Activated T-cell treated with anti-CD3 and anti-CD28 coated beads, Interleukin-2, amount 50 U/mL, for 72 hours (primary cell): ENCODE data around the gene F12. TPM values are rescaled to one million over a fixed set of nuclear protein-coding genes. Genes with fewer than 3 reads are reported as not detected.

ENCODE experiments used
- ATAC-seq, 2 donors: fragments of 150-1000 bp; cut with Tn5 transposase; replicated peaks in 1 of 2; 2 replicates each; pipeline ENCODE4 v1.10.0; 2021; ENCODE audit warnings: moderate library complexity in 2 of 2, mild to moderate bottlenecking in 1 of 2
- DNase-seq, 2 donors: peaks; one replicate each; pipeline ENCODE4 v3.0.0; 2021 to 2022; ENCODE audit warnings: mixed read lengths in 1 of 2
- H3K27ac Mint-ChIP-seq: one replicate; pipeline ENCODE4 v1.8.0; 2022; ENCODE audit warnings: mild to moderate bottlenecking, moderate library complexity, mixed read lengths
- H3K27me3 Mint-ChIP-seq: one replicate; pipeline ENCODE4 v1.8.0; 2022; ENCODE audit warnings: low read depth, mixed read lengths
- H3K36me3 Mint-ChIP-seq, 2 donors: one replicate each; pipeline ENCODE4 v1.8.0; 2022; ENCODE audit warnings: mixed read lengths in 2 of 2, mild to moderate bottlenecking in 1 of 2; ENCODE audit not compliant: insufficient read depth in 2 of 2
- H3K4me1 Mint-ChIP-seq: one replicate; pipeline ENCODE4 v1.8.0; 2022; ENCODE audit warnings: low read depth, mixed read lengths
- H3K4me3 Mint-ChIP-seq, 2 donors: one replicate each; pipeline ENCODE4 v1.8.0; 2022; ENCODE audit warnings: mild to moderate bottlenecking in 2 of 2, mixed read lengths in 2 of 2, moderate library complexity in 2 of 2
- H3K9me3 Mint-ChIP-seq, 2 donors: one replicate each; pipeline ENCODE4 v1.8.0; 2022; ENCODE audit warnings: mixed read lengths in 2 of 2
- total RNA-seq, 2 donors: library from RNA; stranded (reverse); gene quantifications; one replicate each; pipeline ENCODE4 v1.2.3, GENCODE V29; 2022

The F12 gene
- 1 to 10 TPM; 6.5 to 6.7 TPM for total RNA-seq

GRCh38 chr5:177409043-177409801 lies at the start of gene F12:
F12 (minus strand) TSS chr5:177409564; CDS start chr5:177409527, 37 bp downstream.
- Mint-ChIP-seq H3K9me3 (no peaks in the 10 kb centered on the region), H3K36me3 (no peaks in the 10 kb centered on the region), H3K27ac (no peak within 1 kb of the TSS), H3K4me1 (peaks cover 40% of the 10 kb centered on the region), H3K27me3 (no peaks in the 10 kb centered on the region), H3K4me3 (no peak within 1 kb of the TSS)
- DNase-seq, result no peak
- no peak for ATAC-seq

GRCh38 chr5:177458912-177459350 lies 49.6 kb upstream of the F12 start:
- DNase-seq (no peak), ATAC-seq (no peak)
- Mint-ChIP-seq H3K9me3 (no peaks in the 10 kb centered on the region), H3K27ac (no peak overlapping the region), H3K4me3 (no peak overlapping the region), H3K4me1 (peaks cover 35% of the 10 kb centered on the region), H3K36me3 (peaks cover 0 to 6% of the 10 kb centered on the region in 2 donors), H3K27me3 (no peaks in the 10 kb centered on the region)

GRCh38 chr5:177457852-177458681 lies 48.7 kb upstream of the F12 start:
- Mint-ChIP-seq H3K4me1 (peaks cover 42% of the 10 kb centered on the region), H3K27me3 (no peaks in the 10 kb centered on the region), H3K36me3 (peaks cover 0 to 6% of the 10 kb centered on the region in 2 donors), H3K9me3 (no peaks in the 10 kb centered on the region), H3K27ac (no peak overlapping the region), H3K4me3 (no peak overlapping the region)
- DNase-seq, result no peak
- no peak for ATAC-seq

GRCh38 chr5:177456976-177457851 lies 47.9 kb upstream of the F12 start:
- peak; percentile 74 to 79 for DNase-seq
- ATAC-seq, result peak; percentile 24 to 34
- peak overlapping the region; percentile 42 for H3K27ac Mint-ChIP-seq
- no peaks in the 10 kb centered on the region for H3K9me3 Mint-ChIP-seq
- H3K27me3 Mint-ChIP-seq, result no peaks in the 10 kb centered on the region
- H3K4me3 Mint-ChIP-seq, result peak overlapping the region; percentile 27 to 32
- peaks cover 0 to 6% of the 10 kb centered on the region in 2 donors for H3K36me3 Mint-ChIP-seq
- peaks cover 39% of the 10 kb centered on the region for H3K4me1 Mint-ChIP-seq

GRCh38 chr5:177456591-177456964 lies 47.2 kb upstream of the F12 start:
- peak overlapping the region; percentile 80 to 86 for H3K4me3 Mint-ChIP-seq

GRCh38 chr5:177455661-177456590 lies 46.6 kb upstream of the F12 start:
- Mint-ChIP-seq H3K4me3 (peak overlapping the region; percentile 80 to 86), H3K27me3 (no peaks in the 10 kb centered on the region), H3K9me3 (no peaks in the 10 kb centered on the region), H3K4me1 (peaks cover 34% of the 10 kb centered on the region), H3K36me3 (peaks cover 0 to 3% of the 10 kb centered on the region in 2 donors), H3K27ac (peak overlapping the region; percentile 83)
- peak; percentile 34 to 38 for ATAC-seq
- peak; percentile 90 to 93 for DNase-seq

More at GRCh38 chr5:177456591-177456964, 47.2 kb upstream of the F12 start:
- H3K27me3 Mint-ChIP-seq, result no peaks in the 10 kb centered on the region
- ATAC-seq (no peak), DNase-seq (no peak)
- peaks cover 36% of the 10 kb centered on the region for H3K4me1 Mint-ChIP-seq
- peaks cover 0 to 5% of the 10 kb centered on the region in 2 donors for H3K36me3 Mint-ChIP-seq
- no peaks in the 10 kb centered on the region for H3K9me3 Mint-ChIP-seq
- no peak overlapping the region for H3K27ac Mint-ChIP-seq

GRCh38 chr5:177455036-177455660 lies 45.8 kb upstream of the F12 start:
- H3K27me3 Mint-ChIP-seq, result no peaks in the 10 kb centered on the region
- peak; percentile 96 for DNase-seq
- H3K27ac Mint-ChIP-seq, result no peak overlapping the region
- H3K36me3 Mint-ChIP-seq, result peaks cover 0 to 3% of the 10 kb centered on the region in 2 donors
- peak; percentile 67 for ATAC-seq
- peaks cover 34% of the 10 kb centered on the region for H3K4me1 Mint-ChIP-seq
- H3K9me3 Mint-ChIP-seq, result no peaks in the 10 kb centered on the region
- peak overlapping the region; percentile 80 to 86 for H3K4me3 Mint-ChIP-seq

- peaks cover 0 to 3% of the 10 kb centered on the region in 2 donors for H3K36me3 Mint-ChIP-seq
- no peak overlapping the region for H3K27ac Mint-ChIP-seq
- DNase-seq (peak; percentile 94 to 98), ATAC-seq (peak; percentile 50 to 56)
- H3K4me3 Mint-ChIP-seq, result peak overlapping the region; percentile 85 to 95
- no peaks in the 10 kb centered on the region for H3K9me3 Mint-ChIP-seq
- no peaks in the 10 kb centered on the region for H3K27me3 Mint-ChIP-seq
- peaks cover 34% of the 10 kb centered on the region for H3K4me1 Mint-ChIP-seq
These were observed 45.2 kb upstream of the F12 start for GRCh38 chr5:177454397-177455035.

- Mint-ChIP-seq H3K4me1 (peaks cover 39% of the 10 kb centered on the region), H3K27me3 (no peaks in the 10 kb centered on the region), H3K4me3 (peak overlapping the region; percentile 85 to 95), H3K36me3 (peaks cover 0 to 3% of the 10 kb centered on the region in 2 donors), H3K9me3 (no peaks in the 10 kb centered on the region), H3K27ac (peak overlapping the region; percentile 86)
- no peak for ATAC-seq
- DNase-seq, result peak in 1 of 2 donors; percentile 37
These were observed 44.6 kb upstream of the F12 start for GRCh38 chr5:177453852-177454396.

- H3K4me3 Mint-ChIP-seq, result peak overlapping the region; percentile 85 to 95
- no peak for DNase-seq
- ATAC-seq, result no peak
- H3K36me3 Mint-ChIP-seq, result peaks cover 0 to 3% of the 10 kb centered on the region in 2 donors
- H3K27me3 Mint-ChIP-seq, result no peaks in the 10 kb centered on the region
- H3K4me1 Mint-ChIP-seq, result peaks cover 49% of the 10 kb centered on the region
- no peak overlapping the region for H3K27ac Mint-ChIP-seq
- H3K9me3 Mint-ChIP-seq, result no peaks in the 10 kb centered on the region
These were observed 43.6 kb upstream of the F12 start for GRCh38 chr5:177452688-177453638.
